ENCODE results near the gene WDR27.

GRCh38 chr6:169653691-169654090 is 48.1 kb downstream of the WDR27 start:
- no peak for TF ChIP-seq CTCF (IDR thresholded peaks at IDR 0.05; ENCODE audit: borderline replicate concordance, extremely low read depth, low read length, poor library complexity, severe bottlenecking)
- no peak for TF ChIP-seq EZH2 (IDR thresholded peaks at IDR 0.05; ENCODE audit: borderline replicate concordance, low read depth, low read length, severe bottlenecking)

All from DND-41 (cell line).